K562 (cell line): ENCODE measurements around the gene RAB40AL.
"Not testable (repeated sequence)": the region's sequence is repeated elsewhere in the genome, so short reads cannot be mapped to it uniquely, and the experiment has no call there.

Source experiments
- EGR1 ChIP-seq: fragments of 450-650 bp; conservative IDR thresholded peaks from 2 replicates; pipeline ENCODE4 v1.6.1; 2017; ENCODE audit warnings: mild to moderate bottlenecking
- ESRRA ChIP-seq: fragments of 450-650 bp; IDR thresholded peaks from 2 replicates; pipeline ENCODE4 v1.6.1; 2014; ENCODE audit warnings: low read depth, mild to moderate bottlenecking, moderate library complexity, borderline replicate concordance
- ILK ChIP-seq: fragments of 450-650 bp; IDR thresholded peaks from 2 replicates; pipeline ENCODE4 v1.6.1; 2016; ENCODE audit warnings: missing genetic modification characterization, low read depth, mild to moderate bottlenecking, missing compliant biosample characterization, moderate library complexity, borderline replicate concordance
- PREB ChIP-seq: sonication (generic); formaldehyde crosslinking; IDR thresholded peaks from 2 replicates; pipeline ENCODE4 v1.8.1; 2023; ENCODE audit warnings: mild to moderate bottlenecking, missing genetic modification reagents
- RNF2 ChIP-seq: sonication (generic); IDR thresholded peaks from 2 replicates; pipeline ENCODE4 v1.6.1; 2016
- TBP ChIP-seq: optimal IDR thresholded peaks from 2 replicates; pipeline ENCODE3; 2011; ENCODE audit warnings: low read depth, low read length, improper control_type of control experiment
- ZNF316 ChIP-seq: fragments of 450-650 bp; IDR thresholded peaks from 2 replicates; pipeline ENCODE4 v1.6.1; 2016
- TF ChIP-seq, protein P1 (sequence below), 3 experiments: IDR thresholded peaks in 2 of 3; conservative IDR thresholded peaks in 1 of 3; 2 replicates each; pipeline ENCODE4 v1.5.1; 2011 to 2012; ENCODE audit warnings: low read length in 3 of 3, mild to moderate bottlenecking in 3 of 3, control low read depth in 2 of 3, improper control_type of control experiment in 1 of 3, inconsistent platforms in 1 of 3, low read depth in 1 of 3, mixed read lengths in 1 of 3, moderate library complexity in 1 of 3; ENCODE audit not compliant: insufficient read depth in 2 of 3

- not testable (repeated sequence) for TF ChIP-seq ZNF316; PREB (CRISPR knock-in tag); TBP; RNF2; EGR1; ESRRA; ILK (tag)
- TF ChIP-seq, protein P1, sequence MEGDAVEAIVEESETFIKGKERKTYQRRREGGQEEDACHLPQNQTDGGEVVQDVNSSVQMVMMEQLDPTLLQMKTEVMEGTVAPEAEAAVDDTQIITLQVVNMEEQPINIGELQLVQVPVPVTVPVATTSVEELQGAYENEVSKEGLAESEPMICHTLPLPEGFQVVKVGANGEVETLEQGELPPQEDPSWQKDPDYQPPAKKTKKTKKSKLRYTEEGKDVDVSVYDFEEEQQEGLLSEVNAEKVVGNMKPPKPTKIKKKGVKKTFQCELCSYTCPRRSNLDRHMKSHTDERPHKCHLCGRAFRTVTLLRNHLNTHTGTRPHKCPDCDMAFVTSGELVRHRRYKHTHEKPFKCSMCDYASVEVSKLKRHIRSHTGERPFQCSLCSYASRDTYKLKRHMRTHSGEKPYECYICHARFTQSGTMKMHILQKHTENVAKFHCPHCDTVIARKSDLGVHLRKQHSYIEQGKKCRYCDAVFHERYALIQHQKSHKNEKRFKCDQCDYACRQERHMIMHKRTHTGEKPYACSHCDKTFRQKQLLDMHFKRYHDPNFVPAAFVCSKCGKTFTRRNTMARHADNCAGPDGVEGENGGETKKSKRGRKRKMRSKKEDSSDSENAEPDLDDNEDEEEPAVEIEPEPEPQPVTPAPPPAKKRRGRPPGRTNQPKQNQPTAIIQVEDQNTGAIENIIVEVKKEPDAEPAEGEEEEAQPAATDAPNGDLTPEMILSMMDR (IDR thresholded peaks at IDR 0.05 in 2 of 3, conservative IDR thresholded peaks at IDR 0.05 in 1 of 3; ENCODE audit: insufficient read depth in 2 of 3, low read depth in 1 of 3, low read length in 3 of 3), result not testable (repeated sequence)
These were observed at the start of gene RAB40AL for GRCh38 chrX:102936972-102937371.
